Stimulated activated CD4-positive, alpha-beta T cell treated with anti-CD3 and anti-CD28 coated beads, Interleukin-15, amount 100 ng/mL, for 1 hour (primary cell): ENCODE data around the gene NRL.

Experiments
- DNase-seq, 2 donors: peaks; one replicate each; pipeline ENCODE4 v3.0.0-alpha.2; 2020; ENCODE audit warnings: low read depth in 1 of 2, low spot score in 1 of 2

NRL gene

GRCh38 chr14:24068711-24069410 lies 45.9 kb downstream of the NRL start:
- DNase-seq: no peak

DNA sequence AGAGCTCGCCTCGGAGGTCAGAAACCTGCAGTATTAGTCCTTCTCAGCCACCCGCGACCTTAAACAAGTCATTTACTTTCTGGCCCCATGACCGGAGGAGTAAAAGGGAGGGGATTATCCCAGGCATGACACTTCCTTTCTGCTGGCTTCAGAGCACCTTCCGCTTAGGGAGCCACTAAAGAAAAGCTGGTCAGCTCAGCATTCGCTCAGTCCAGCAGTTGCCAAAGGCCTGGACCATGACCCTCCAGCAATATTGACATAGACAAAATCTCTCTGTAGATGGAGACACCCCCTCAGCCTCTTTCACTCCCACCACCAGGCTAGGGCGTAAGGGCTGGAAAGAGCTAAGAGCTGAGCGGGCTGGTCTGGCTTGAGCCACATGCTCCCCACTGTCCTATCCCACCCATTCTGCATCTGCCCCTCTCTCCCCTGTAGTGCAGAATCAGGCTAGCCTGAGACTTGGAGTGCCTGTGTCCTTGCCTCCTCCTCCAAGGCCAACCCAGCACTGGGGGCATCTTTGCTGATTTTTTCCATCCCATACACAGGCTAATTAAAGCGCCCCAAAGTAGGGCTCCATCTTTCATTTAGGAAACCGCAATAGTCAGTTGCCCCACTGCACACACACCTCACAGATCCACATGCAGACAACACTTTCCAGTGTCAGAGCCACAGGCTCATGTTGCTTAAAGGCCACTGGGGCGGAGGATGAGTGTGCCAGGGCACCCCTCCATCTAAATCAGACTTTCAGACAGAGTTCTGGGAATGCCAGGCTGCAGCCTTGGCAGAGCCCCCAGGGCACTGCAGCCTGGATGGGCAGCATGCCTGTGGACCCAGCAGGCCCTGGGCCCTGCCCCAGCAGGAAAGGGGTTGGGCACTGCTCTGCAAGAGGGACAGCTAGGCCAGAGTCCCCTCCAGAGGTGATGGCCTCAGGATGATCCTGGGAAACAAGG lies 47.3 kb downstream of the NRL start:
- no peak for DNase-seq

DNA sequence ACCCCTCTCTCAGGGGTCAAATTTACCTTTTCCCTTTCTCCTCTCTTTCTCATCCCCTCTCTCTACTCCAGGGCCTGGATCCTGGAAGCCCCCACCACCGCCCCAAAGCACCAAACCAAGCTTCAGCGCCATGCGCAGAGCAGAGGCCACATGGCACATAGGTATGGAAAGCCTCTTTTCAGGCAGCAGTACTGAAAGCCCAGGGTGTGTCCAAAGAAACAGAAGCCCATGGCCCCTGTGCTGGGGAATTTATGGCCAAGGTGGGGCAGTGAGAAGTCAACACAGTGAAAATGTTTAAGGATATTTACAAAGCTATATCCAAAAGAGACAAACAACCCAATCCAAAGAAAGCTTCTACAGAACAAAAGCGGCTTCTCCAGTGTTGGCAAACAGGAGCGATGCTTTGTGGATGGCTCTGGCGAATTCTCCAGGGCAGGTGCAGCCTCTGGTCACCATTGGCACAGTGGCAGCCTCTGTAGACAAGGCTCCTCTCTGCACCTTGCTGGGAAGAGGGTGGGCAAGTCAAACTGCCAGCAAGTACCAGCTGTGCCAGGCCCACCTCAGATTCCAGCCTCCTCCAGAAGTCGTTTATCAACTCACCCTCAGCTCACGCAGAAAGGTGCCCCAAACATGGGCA lies 48.1 kb downstream of the NRL start:
- DNase-seq: no peak

GRCh38 chr14:24065408-24065807 lies 49.3 kb downstream of the NRL start:
- DNase-seq: no peak

DNA sequence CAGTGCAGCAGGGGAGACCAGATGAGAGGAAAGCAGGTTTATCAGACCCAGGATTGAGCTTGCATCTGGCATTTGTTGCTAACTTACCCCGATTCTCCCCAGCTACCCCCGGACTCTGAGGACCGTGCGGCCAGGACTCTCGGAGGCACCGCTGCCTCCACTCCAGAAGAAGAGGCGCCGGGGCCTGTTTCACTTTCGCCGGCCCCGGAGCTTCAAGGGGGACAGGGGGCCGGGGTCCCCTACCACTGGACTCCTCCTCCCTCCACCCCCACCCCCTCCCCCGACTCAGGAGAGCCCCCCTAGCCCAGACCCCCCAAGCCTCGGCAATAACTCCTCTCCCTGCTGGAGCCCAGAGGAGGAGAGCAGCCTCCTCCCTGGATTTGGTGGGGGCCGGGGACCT lies 49.9 kb downstream of the NRL start:
- DNase-seq: no peak

DNA sequence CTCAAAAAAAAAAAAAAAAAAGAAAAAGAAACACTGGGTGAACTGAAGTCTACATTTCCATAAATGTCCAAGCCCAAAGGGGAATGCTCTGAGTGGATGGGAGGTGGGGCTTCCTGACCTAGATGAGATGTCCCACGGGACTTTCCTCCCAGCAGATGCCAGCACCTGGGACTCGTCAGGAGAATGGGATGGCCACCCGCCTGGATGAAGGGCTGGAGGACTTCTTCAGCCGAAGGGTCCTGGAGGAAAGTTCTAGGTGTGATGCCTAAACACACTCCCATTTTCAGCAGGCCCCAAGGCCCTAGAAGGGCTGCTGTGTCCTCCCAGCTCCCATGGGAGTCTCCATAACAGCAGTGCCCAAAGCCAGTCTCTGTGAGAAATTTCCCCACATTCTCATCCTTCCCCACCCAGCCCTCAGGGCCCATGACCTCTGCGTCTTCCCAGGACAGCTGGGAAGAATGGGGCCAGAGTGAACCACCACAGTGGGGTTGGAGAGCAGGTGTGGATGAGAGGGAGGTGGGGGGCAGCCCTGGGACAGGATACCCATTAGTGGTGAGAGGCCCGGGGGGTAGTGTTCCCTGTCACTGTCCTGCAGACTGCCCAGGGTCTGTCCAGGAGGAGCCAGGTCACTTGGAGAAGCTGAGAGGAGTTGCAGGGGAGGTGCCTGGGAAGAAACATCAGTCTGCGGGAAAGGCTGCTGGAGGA lies 50.5 kb downstream of the NRL start:
- no peak for DNase-seq

DNA sequence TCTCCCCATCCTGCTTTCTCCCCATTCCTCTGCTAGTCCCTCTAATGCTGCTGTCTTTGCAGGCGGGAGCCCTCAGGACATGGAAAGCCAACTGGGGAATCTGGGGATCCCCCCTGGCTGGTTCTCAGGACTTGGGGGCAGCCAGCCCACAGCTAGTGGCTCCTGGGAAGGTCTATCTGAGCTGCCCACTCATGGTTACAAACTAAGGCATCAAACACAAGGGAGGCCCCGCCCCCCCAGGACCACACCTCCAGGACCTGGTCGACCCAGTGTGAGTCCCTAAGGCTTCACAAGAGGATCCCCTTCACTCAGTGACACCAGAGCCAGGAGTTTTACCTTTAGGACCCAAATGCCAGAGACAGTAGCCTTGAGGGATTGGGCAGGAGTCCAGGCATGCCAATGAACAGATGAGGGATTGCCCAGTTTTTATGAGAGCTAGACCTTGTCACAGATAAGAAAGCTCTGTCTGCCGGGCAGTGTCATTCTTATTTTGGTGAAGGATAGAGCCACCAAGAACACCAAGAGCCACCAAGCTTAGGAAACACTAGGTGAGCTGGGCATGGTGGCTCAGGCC lies 51.4 kb downstream of the NRL start:
- DNase-seq: no peak

DNA sequence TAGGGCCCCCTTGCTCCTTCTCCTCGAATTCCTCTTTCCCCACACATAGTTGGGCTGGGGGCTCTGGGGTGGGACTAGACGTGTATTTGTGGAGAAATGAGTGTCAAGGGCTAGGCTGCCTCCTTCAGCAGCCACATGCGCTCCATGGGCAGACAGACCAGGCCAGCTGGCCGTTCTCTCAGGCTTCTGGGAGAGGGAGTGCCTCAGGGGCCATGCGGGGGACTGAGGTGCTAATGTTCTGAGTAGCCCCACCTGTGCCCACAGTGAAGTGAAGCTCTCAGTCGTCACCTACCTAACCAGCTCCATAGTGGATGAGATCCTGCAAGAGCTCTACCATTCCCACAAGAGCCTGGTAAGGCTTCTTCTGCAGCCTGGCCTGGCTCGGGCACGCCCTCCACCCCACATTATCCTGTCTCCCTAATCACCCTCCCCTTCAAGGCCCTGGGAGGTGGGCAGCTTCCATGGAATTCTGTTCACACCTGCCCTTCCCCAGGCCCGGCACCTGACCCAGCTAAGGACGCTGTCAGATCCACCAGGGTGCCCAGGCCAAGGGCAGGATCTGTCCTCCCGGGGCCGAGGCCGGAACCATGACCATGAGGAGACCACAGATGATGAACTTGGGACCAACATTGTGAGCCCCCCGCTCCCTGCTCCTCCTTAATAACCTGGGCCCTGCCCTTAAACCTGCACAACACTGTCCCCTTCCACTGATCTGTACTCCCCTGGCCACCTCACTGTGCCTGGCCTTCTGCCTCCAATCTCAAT lies 52.4 kb downstream of the NRL start:
- DNase-seq: no peak

- DNase-seq: no peak
Measured at GRCh38 chr14:24060984-24061913, 53.5 kb downstream of the NRL start.

- DNase-seq: no peak
Measured at GRCh38 chr14:24060443-24060842, 54.3 kb downstream of the NRL start.

GRCh38 chr14:24059841-24060388 lies 54.8 kb downstream of the NRL start:
- no peak for DNase-seq

DNA sequence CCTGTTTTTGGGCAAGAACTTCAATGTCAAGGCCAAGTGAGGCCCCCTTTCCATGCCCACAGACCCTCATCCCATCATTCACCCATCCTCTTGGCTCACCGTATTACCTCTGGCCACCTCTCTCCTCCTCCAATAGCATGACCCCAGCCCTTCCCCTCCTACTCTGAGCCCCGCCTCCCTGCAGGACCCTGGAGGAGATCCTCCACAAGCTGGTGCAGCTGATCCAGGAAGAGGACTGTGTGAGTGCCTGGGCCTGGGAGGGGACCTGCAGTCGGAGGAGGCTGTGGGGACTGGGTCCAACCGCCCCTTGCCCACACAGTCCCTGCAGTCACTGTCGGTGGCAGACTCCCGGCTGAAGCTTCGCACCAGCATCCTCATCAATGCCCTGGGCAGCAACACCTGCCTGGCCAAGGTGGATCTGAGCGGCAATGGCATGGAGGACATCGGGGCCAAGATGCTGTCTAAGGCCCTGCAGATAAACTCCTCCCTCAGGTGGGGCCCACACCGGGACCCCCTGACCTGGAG lies 55.7 kb downstream of the NRL start:
- DNase-seq: no peak

- no peak for DNase-seq
Measured at GRCh38 chr14:24058260-24058950, 56.3 kb downstream of the NRL start.

GRCh38 chr14:24057867-24058259 lies 56.9 kb downstream of the NRL start:
- no peak for DNase-seq

GRCh38 chr14:24057271-24057670 lies 57.5 kb downstream of the NRL start:
- DNase-seq: no peak

DNA sequence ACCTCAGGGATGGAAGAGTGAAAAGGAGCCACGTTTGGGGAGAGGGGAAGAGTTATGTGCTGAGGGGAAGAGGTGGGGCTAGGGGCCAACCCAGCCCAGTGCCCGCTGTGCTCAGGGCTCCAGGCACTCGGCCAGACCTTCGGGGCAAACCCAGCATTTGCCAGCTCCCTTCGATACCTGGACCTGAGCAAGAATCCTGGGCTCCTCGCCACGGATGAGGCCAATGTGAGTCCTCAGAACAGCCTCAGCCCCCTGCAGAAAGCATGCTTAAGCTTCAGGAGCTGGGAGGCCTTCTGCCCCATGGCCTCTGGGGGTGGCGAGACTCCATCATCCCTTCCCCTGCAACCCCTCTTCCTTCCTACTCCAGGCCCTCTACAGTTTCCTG lies 58.0 kb downstream of the NRL start:
- no peak for DNase-seq

GRCh38 chr14:24055971-24056799 lies 58.6 kb downstream of the NRL start:
- DNase-seq: no peak
